Measurements from ENCODE around the gene TMC3. TPM values are rescaled to one million over a fixed set of nuclear protein-coding genes. Genes with fewer than 3 reads are reported as not detected.
A peak's percentile ranks its signal among the peaks of the same experiment; 100 is the strongest.

TMC3 gene
- total RNA-seq, 2 experiments from 2014 or later, result not detected

GRCh38 chr15:81330366-81331090 is 43.5 kb downstream of the TMC3 start:
- ChIA-PET POLR2A (no interaction called here), CTCF (no interaction called here)
- H3K4me1 Mint-ChIP-seq (ENCODE audit: low read depth), result peaks cover 34% of the 10 kb centered on the region
- intact Hi-C loops (cut with DNase I, micrococcal nuclease), result no loop called here
- no peak for DNase-seq
- no peaks in the 10 kb centered on the region for H3K9me3 Mint-ChIP-seq
- ATAC-seq (ENCODE audit: poor library complexity), result no peak
- no peaks in the 10 kb centered on the region for H3K4me1 ChIP-seq (ENCODE audit: insufficient read depth, low read length)
- peak overlapping the region; percentile 12 for H3K4me3 Mint-ChIP-seq
- no peaks in the 10 kb centered on the region for H3K9me3 ChIP-seq (ENCODE audit: control insufficient read depth in 1 of 2, insufficient read depth in 1 of 2, low read length in 2 of 2)
- peak overlapping the region; percentile 6 for H3K27ac Mint-ChIP-seq
- H3K36me3 Mint-ChIP-seq (ENCODE audit: low read depth), result no peaks in the 10 kb centered on the region
- H3K36me3 ChIP-seq (ENCODE audit: insufficient read depth, low read length), result no peaks in the 10 kb centered on the region
- TF ChIP-seq CTCF (IDR thresholded peaks at IDR 0.05), result no peak
- no peaks in the 10 kb centered on the region for H3K27me3 ChIP-seq (ENCODE audit: control insufficient read depth in 1 of 2, insufficient read depth in 2 of 2, low read length in 2 of 2)
- H3K27me3 Mint-ChIP-seq, result no peaks in the 10 kb centered on the region
- no peak overlapping the region for H3K4me3 ChIP-seq (ENCODE audit: low read length)
- H3K27ac ChIP-seq (ENCODE audit: low read depth in 1 of 2, low read length in 2 of 2), result no peak overlapping the region

DNA sequence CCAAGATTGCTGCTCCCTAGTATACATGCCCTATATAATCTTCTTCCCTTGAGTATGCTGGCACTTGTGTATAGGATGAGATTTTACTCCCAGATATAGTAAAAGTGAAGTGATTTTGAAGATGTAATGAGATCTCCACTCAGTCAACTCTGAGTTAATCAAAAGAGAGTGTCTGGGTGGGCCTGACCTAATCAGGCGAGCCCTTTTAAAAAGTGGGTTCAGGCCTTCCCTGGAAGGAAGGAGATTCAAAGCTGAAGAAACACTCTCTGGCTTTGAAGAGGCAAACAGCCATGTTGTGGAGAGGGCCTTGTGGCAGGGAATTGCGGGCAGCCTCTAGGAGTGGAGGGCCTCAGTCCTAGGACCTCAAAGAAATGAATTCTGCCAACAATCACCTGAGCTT is 44.6 kb downstream of the TMC3 start:
- Histone ChIP-seq H3K9me3 (ENCODE audit: control insufficient read depth in 1 of 2, insufficient read depth in 1 of 2, low read length in 2 of 2) (no peaks in the 10 kb centered on the region), H3K27ac (ENCODE audit: low read depth in 1 of 2, low read length in 2 of 2) (no peak overlapping the region), H3K4me3 (ENCODE audit: low read length) (no peak overlapping the region), H3K4me1 (ENCODE audit: insufficient read depth, low read length) (peaks cover 10% of the 10 kb centered on the region), H3K27me3 (ENCODE audit: control insufficient read depth in 1 of 2, insufficient read depth in 2 of 2, low read length in 2 of 2) (no peaks in the 10 kb centered on the region), H3K36me3 (ENCODE audit: insufficient read depth, low read length) (no peaks in the 10 kb centered on the region)
- intact Hi-C loops (cut with DNase I, micrococcal nuclease), result no loop called here
- ChIA-PET CTCF (no interaction called here), POLR2A (interaction anchor here (3.0 kb wide), 1 partner anchor 11 kb away, joined by 9 read pairs; no protein-coding TSS in a partner anchor)
- DNase-seq (no peak), ATAC-seq (ENCODE audit: poor library complexity) (no peak)
- TF ChIP-seq CTCF (IDR thresholded peaks at IDR 0.05), result no peak
- Mint-ChIP-seq H3K4me1 (ENCODE audit: low read depth) (peaks cover 40% of the 10 kb centered on the region), H3K27ac (no peak overlapping the region), H3K36me3 (ENCODE audit: low read depth) (no peaks in the 10 kb centered on the region), H3K4me3 (no peak overlapping the region), H3K9me3 (no peaks in the 10 kb centered on the region), H3K27me3 (no peaks in the 10 kb centered on the region)

GRCh38 chr15:81327516-81327915 is 46.5 kb downstream of the TMC3 start:
- Histone ChIP-seq H3K27ac (ENCODE audit: low read depth in 1 of 2, low read length in 2 of 2) (no peak overlapping the region), H3K9me3 (ENCODE audit: control insufficient read depth in 1 of 2, insufficient read depth in 1 of 2, low read length in 2 of 2) (no peaks in the 10 kb centered on the region), H3K36me3 (ENCODE audit: insufficient read depth, low read length) (no peaks in the 10 kb centered on the region), H3K27me3 (ENCODE audit: control insufficient read depth in 1 of 2, insufficient read depth in 2 of 2, low read length in 2 of 2) (no peaks in the 10 kb centered on the region), H3K4me3 (ENCODE audit: low read length) (no peak overlapping the region), H3K4me1 (ENCODE audit: insufficient read depth, low read length) (peaks cover 19% of the 10 kb centered on the region)
- Mint-ChIP-seq H3K9me3 (no peaks in the 10 kb centered on the region), H3K36me3 (ENCODE audit: low read depth) (peaks cover under 1% of the 10 kb centered on the region), H3K4me1 (ENCODE audit: low read depth) (peaks cover 51% of the 10 kb centered on the region), H3K27ac (peak overlapping the region; percentile 21), H3K4me3 (no peak overlapping the region), H3K27me3 (no peaks in the 10 kb centered on the region)
- intact Hi-C loops (cut with DNase I, micrococcal nuclease), result no loop called here
- ATAC-seq (ENCODE audit: poor library complexity), result no peak
- POLR2A ChIA-PET, result interaction anchor here (0.7 to 8.2 kb wide), 9 partner anchors 9 to 52 kb away, joined by 3 to 71 read pairs (median 4); no protein-coding TSS in a partner anchor
- CTCF ChIA-PET, result interaction anchor here (1.4 to 1.7 kb wide), 2 partner anchors 9 to 53 kb away, joined by 4 to 7 read pairs; no protein-coding TSS in a partner anchor
- TF ChIP-seq CTCF (IDR thresholded peaks at IDR 0.05), result no peak
- no peak for DNase-seq

All from CD4-positive, alpha-beta T cell (primary cell).